ENCODE data around the gene OR5B3. TPM values are rescaled to one million over a fixed set of nuclear protein-coding genes. Genes with fewer than 3 reads are reported as not detected.

The OR5B3 gene
- total and polyA plus RNA-seq, 8 donors: not detected

DNA sequence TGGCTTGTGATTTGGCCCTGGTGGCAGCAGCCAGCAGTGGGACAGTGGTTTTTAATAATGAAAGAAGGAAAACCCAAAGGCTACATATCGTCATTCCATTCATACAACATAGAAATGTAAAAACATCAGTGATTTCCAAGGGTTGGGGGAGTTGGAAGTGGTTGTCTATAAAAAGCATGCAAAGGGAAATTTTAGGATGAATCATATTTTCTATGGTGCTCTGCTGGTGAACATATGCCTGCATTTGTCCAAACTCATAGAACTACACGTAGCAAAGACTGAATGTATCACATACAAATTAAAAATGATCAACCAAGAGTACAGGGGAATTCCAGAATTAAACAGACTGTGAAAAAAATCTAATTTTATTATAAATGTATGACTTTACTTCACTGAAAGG is 11.1 kb downstream of the OR5B3 start:
- Histone ChIP-seq H3K27me3 (no peaks in the 10 kb centered on the region), H3K27ac (no peak overlapping the region), H3K36me3 (no peaks in the 10 kb centered on the region), H3K9me3 (peaks cover 0 to 10% of the 10 kb centered on the region in 2 donors), H3K4me1 (no peaks in the 10 kb centered on the region), H3K4me3 (no peak overlapping the region)
- no peak for DNase-seq
- intact Hi-C loops (cut with DNase I): no loop called here
- ATAC-seq: no peak
- TF ChIP-seq, protein P1, sequence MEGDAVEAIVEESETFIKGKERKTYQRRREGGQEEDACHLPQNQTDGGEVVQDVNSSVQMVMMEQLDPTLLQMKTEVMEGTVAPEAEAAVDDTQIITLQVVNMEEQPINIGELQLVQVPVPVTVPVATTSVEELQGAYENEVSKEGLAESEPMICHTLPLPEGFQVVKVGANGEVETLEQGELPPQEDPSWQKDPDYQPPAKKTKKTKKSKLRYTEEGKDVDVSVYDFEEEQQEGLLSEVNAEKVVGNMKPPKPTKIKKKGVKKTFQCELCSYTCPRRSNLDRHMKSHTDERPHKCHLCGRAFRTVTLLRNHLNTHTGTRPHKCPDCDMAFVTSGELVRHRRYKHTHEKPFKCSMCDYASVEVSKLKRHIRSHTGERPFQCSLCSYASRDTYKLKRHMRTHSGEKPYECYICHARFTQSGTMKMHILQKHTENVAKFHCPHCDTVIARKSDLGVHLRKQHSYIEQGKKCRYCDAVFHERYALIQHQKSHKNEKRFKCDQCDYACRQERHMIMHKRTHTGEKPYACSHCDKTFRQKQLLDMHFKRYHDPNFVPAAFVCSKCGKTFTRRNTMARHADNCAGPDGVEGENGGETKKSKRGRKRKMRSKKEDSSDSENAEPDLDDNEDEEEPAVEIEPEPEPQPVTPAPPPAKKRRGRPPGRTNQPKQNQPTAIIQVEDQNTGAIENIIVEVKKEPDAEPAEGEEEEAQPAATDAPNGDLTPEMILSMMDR (IDR thresholded peaks at IDR 0.05): no peak

GRCh38 chr11:58394195-58394594 is 12.5 kb downstream of the OR5B3 start:
- Histone ChIP-seq H3K4me1 (no peaks in the 10 kb centered on the region), H3K27ac (no peak overlapping the region), H3K36me3 (no peaks in the 10 kb centered on the region), H3K27me3 (no peaks in the 10 kb centered on the region), H3K9me3 (peaks cover 0 to 10% of the 10 kb centered on the region in 2 donors), H3K4me3 (no peak overlapping the region)
- ATAC-seq (no peak), DNase-seq (no peak)
- TF ChIP-seq, protein P1 (IDR thresholded peaks at IDR 0.05): no peak
- intact Hi-C loops (cut with DNase I): no loop called here

DNA sequence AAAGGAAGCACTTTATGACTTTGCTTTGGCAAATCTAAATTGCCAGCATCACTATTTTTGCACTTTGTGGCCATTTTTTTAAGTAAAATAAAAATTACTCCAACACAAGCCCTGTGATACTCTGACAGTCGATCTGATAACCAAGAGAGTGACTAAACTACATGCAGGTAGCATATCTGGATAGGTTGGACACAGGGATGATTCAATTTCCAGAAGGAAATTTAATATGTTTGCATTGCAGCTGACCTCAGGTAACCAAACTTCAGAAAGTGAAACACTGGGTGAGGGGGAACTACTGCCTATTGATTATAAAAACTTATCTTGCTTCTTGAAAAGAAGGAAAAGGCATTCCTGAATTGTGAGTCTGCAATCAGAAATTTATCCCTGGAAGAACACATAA is 13.9 kb downstream of the OR5B3 start:
- Histone ChIP-seq H3K4me3 (no peak overlapping the region), H3K9me3 (peaks cover 0 to 10% of the 10 kb centered on the region in 2 donors), H3K27me3 (no peaks in the 10 kb centered on the region), H3K36me3 (no peaks in the 10 kb centered on the region), H3K4me1 (no peaks in the 10 kb centered on the region), H3K27ac (no peak overlapping the region)
- ATAC-seq (no peak), DNase-seq (no peak)
- intact Hi-C loops (cut with DNase I): no loop called here
- TF ChIP-seq, protein P1 (IDR thresholded peaks at IDR 0.05): no peak

GRCh38 chr11:58391879-58392278 is 14.8 kb downstream of the OR5B3 start:
- Histone ChIP-seq H3K9me3 (peaks cover 0 to 10% of the 10 kb centered on the region in 2 donors), H3K4me1 (no peaks in the 10 kb centered on the region), H3K27ac (no peak overlapping the region), H3K36me3 (no peaks in the 10 kb centered on the region), H3K27me3 (no peaks in the 10 kb centered on the region), H3K4me3 (no peak overlapping the region)
- intact Hi-C loops (cut with DNase I): no loop called here
- TF ChIP-seq, protein P1 (IDR thresholded peaks at IDR 0.05): no peak
- no peak for DNase-seq
- ATAC-seq: no peak

DNA sequence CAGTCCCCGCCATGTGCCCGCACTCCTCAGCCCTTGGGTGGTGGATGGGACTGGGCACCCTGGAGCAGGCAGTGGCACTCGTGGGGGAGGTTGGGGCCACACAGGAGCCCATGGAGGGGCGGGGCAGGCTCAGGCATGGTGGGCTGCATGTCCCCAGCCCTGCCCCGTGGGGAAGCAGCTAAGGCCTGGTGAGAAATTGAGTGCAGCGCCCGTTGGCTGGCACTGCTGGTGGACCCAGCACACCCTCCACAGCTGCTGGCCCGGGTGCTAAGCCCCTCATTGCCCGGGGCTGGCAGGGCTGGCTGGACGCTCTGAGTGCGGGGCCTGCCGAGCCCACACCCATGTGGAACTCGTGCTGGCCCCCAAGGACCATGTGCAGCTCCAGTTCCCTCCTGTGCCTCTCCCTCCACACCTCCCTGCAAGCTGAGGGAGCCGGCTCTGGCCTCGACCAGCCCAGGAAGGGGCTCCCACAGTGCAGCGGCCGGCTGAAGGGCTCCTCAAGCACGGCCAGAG is 16.1 kb downstream of the OR5B3 start:
- no peak overlapping the region for H3K4me3 ChIP-seq
- no peaks in the 10 kb centered on the region for H3K36me3 ChIP-seq
- intact Hi-C loops (cut with DNase I): no loop called here
- TF ChIP-seq, protein P1 (IDR thresholded peaks at IDR 0.05): no peak
- ATAC-seq (no peak), DNase-seq (peak in 2 of 4 donors; percentile 24 to 67)
- H3K4me1 ChIP-seq: no peaks in the 10 kb centered on the region
- H3K9me3 ChIP-seq: peaks cover 0 to 10% of the 10 kb centered on the region in 2 donors
- H3K27me3 ChIP-seq: no peaks in the 10 kb centered on the region
- no peak overlapping the region for H3K27ac ChIP-seq

Data from left lung (tissue), 10 donors.